GM23338 (cell line): Measurements from ENCODE around the gene SUPV3L1. TPM values are rescaled to one million over a fixed set of nuclear protein-coding genes. Genes with fewer than 3 reads are reported as not detected.
A peak's percentile ranks its signal among the peaks of the same experiment; 100 is the strongest.

ENCODE experiments used
- ATAC-seq: fragments of 200-7000 bp; cut with Tn5 transposase; 3 replicates; pipeline ENCODE4 v1.9.1; 2020
- DNase-seq: peaks from one replicate; pipeline ENCODE4 v3.0.0-alpha.2; 2015; ENCODE audit warnings: low spot score
- H2AFZ ChIP-seq: fragments of 200-600 bp; sonication (generic); 2 replicates; pipeline ENCODE4 v1.8.0; 2016; ENCODE audit warnings: antibody characterized with exemption, mild to moderate bottlenecking, moderate library complexity
- H3F3A ChIP-seq: fragments of 200-600 bp; sonication (generic); replicated peaks from 2 replicates; pipeline ENCODE4 v1.8.0; 2017; ENCODE audit warnings: antibody characterized with exemption, mixed run types, low read depth
- H3K27ac ChIP-seq: fragments of 200-600 bp; sonication (generic); 2 replicates; pipeline ENCODE4 v1.6.1; 2016; ENCODE audit warnings: low read depth
- H3K27me3 ChIP-seq: fragments of 200-600 bp; sonication (generic); 2 replicates; pipeline ENCODE4 v1.8.0; 2016; ENCODE audit warnings: mild to moderate bottlenecking, mixed run types, moderate library complexity; ENCODE audit not compliant: insufficient read depth
- H3K36me3 ChIP-seq: fragments of 200-600 bp; sonication (generic); 2 replicates; pipeline ENCODE4 v1.8.0; 2016; ENCODE audit warnings: mild to moderate bottlenecking; ENCODE audit not compliant: insufficient read depth
- H3K4me1 ChIP-seq: fragments of 200-600 bp; sonication (generic); 2 replicates; pipeline ENCODE4 v1.8.0; 2016; ENCODE audit warnings: mild to moderate bottlenecking, moderate library complexity; ENCODE audit not compliant: insufficient read depth
- H3K4me2 ChIP-seq: fragments of 200-600 bp; sonication (generic); 2 replicates; pipeline ENCODE4 v1.7.1; 2017; ENCODE audit warnings: mixed run types
- H3K4me3 ChIP-seq: fragments of 200-600 bp; sonication (generic); 2 replicates; pipeline ENCODE4 v1.6.1; 2016; ENCODE audit warnings: mixed run types
- H3K79me2 ChIP-seq: fragments of 200-600 bp; sonication (generic); replicated peaks from 2 replicates; pipeline ENCODE4 v1.8.0; 2017; ENCODE audit warnings: mild to moderate bottlenecking; ENCODE audit not compliant: insufficient read depth
- H3K9me2 ChIP-seq: fragments of 200-600 bp; sonication (generic); 2 replicates; pipeline ENCODE4 v1.8.0; 2017; ENCODE audit not compliant: insufficient read depth
- H4K20me1 ChIP-seq: fragments of 200-600 bp; sonication (generic); replicated peaks from 2 replicates; pipeline ENCODE4 v1.8.0; 2017; ENCODE audit warnings: mild to moderate bottlenecking; ENCODE audit not compliant: insufficient read depth
- H3K27ac Mint-ChIP-seq: 2 replicates; pipeline ENCODE4 v1.8.0; 2020; ENCODE audit warnings: inconsistent platforms, mild to moderate bottlenecking, moderate library complexity, mixed read lengths
- H3K27me3 Mint-ChIP-seq: 3 replicates; pipeline ENCODE4 v1.8.0; 2022; ENCODE audit warnings: low read depth, mild to moderate bottlenecking, moderate library complexity, mixed read lengths, inconsistent platforms; ENCODE audit not compliant: insufficient read depth, poor library complexity
- H3K36me3 Mint-ChIP-seq: 3 replicates; pipeline ENCODE4 v1.8.0; 2021; ENCODE audit warnings: low read depth, mild to moderate bottlenecking, inconsistent platforms, moderate library complexity, mixed read lengths
- H3K4me1 Mint-ChIP-seq: 3 replicates; pipeline ENCODE4 v1.8.0; 2020; ENCODE audit warnings: mild to moderate bottlenecking, inconsistent platforms, mixed read lengths
- H3K4me3 Mint-ChIP-seq: 3 replicates; pipeline ENCODE4 v1.8.0; 2021; ENCODE audit warnings: moderate library complexity, mild to moderate bottlenecking, inconsistent platforms, mixed read lengths
- H3K9me3 Mint-ChIP-seq: 3 replicates; pipeline ENCODE4 v1.8.0; 2020; ENCODE audit warnings: moderate library complexity, mild to moderate bottlenecking, inconsistent platforms, mixed read lengths
- CREB1 ChIP-seq: fragments of 250-450 bp; sonication (Bioruptor Pico); IDR thresholded peaks from 2 replicates; pipeline ENCODE4 v1.5.0; 2020; ENCODE audit warnings: low read depth, mild to moderate bottlenecking, moderate library complexity
- EZH2 ChIP-seq: fragments of 200-600 bp; sonication (generic); IDR thresholded peaks from one replicate; pipeline ENCODE4 v1.8.0; 2017; ENCODE audit warnings: antibody characterized with exemption, mild to moderate bottlenecking, low read depth; ENCODE audit not compliant: unreplicated experiment
- EZH2phosphoT487 ChIP-seq: fragments of 200-600 bp; sonication (generic); IDR thresholded peaks from one replicate; pipeline ENCODE4 v1.8.1; 2018; ENCODE audit warnings: antibody characterized with exemption; ENCODE audit not compliant: unreplicated experiment
- JUNB ChIP-seq: IDR thresholded peaks from one replicate; pipeline ENCODE4 v1.6.1; 2016; ENCODE audit warnings: antibody characterized with exemption; ENCODE audit not compliant: unreplicated experiment
- NANOG ChIP-seq: IDR thresholded peaks from 2 replicates; pipeline ENCODE4 v1.6.1; 2016; ENCODE audit warnings: antibody characterized with exemption, borderline replicate concordance
- POLR2AphosphoS5 ChIP-seq: IDR thresholded peaks from 2 replicates; pipeline ENCODE4 v1.6.1; 2016; ENCODE audit warnings: antibody characterized with exemption, low read depth
- STAT1 ChIP-seq: IDR thresholded peaks from one replicate; pipeline ENCODE4 v1.6.1; 2016; ENCODE audit warnings: antibody characterized with exemption; ENCODE audit not compliant: unreplicated experiment
- ZNF114 ChIP-seq: fragments of 250-450 bp; sonication (Bioruptor Pico); IDR thresholded peaks from 2 replicates; pipeline ENCODE4 v1.5.0; 2020; ENCODE audit warnings: mild to moderate bottlenecking, moderate library complexity
- ZNF331 ChIP-seq: fragments of 250-450 bp; sonication (Bioruptor Pico); IDR thresholded peaks from 2 replicates; pipeline ENCODE4 v1.5.0; 2020; ENCODE audit warnings: low read depth, mild to moderate bottlenecking, moderate library complexity
- polyA plus RNA-seq: library from polyadenylated mRNA; unstranded; fragments of >200 nt; fragmentation: Nextera tagmentation; extraction: Ambion mirVana; gene quantifications from 2 replicates; pipeline ENCODE4 v1.2.1, GENCODE V29; 2016
- total RNA-seq: library from RNA; depleted of rRNA; stranded (reverse); fragments of >200 nt; shearing (Covaris generic); gene quantifications from 2 replicates; pipeline ENCODE4 v1.2.3, GENCODE V29; 2014
- TF ChIP-seq, protein P1 (sequence below), 2 experiments: fragments of 200-600 bp in 1 of 2; sonication (generic) in 1 of 2; conservative IDR thresholded peaks; 2 replicates each; pipeline versions ENCODE4 v1.5.1 to v1.6.1; 2016 to 2017; ENCODE audit warnings: antibody characterized with exemption in 2 of 2, low read depth in 2 of 2, mild to moderate bottlenecking in 2 of 2, moderate library complexity in 1 of 2
- TF ChIP-seq, protein P2 (sequence below): IDR thresholded peaks from one replicate; pipeline ENCODE4 v1.6.1; 2018; ENCODE audit warnings: antibody characterized with exemption; ENCODE audit not compliant: unreplicated experiment

Gene SUPV3L1
- total and polyA plus RNA-seq, 2 experiments from 2014 or later, result 29.9 to 45.2 TPM

- Mint-ChIP-seq H3K27ac (no peak overlapping the region), H3K4me1 (peaks cover 29% of the 10 kb centered on the region), H3K4me3 (no peak overlapping the region), H3K36me3 (no peaks in the 10 kb centered on the region; the same call in 2 of the 3 replicates), H3K27me3 (peaks cover 10% of the 10 kb centered on the region), H3K9me3 (no peaks in the 10 kb centered on the region; the same call in 2 of the 3 replicates)
- Histone ChIP-seq H3K79me2 (no peaks in the 10 kb centered on the region), H3K9me2 (no peaks in the 10 kb centered on the region), H3K27ac (no peak overlapping the region), H3K4me1 (peaks cover 10% of the 10 kb centered on the region; the same call in 1 of the 2 replicates), H3K27me3 (no peaks in the 10 kb centered on the region), H3K4me2 (peak overlapping the region; percentile 39; the same call in 1 of the 2 replicates), H2AFZ (peak overlapping the region; percentile 91), H3F3A (no peaks in the 10 kb centered on the region), H4K20me1 (no peaks in the 10 kb centered on the region), H3K4me3 (no peak overlapping the region), H3K36me3 (no peaks in the 10 kb centered on the region)
- no peak for TF ChIP-seq ZNF331 (CRISPR knock-in tag)
- no peak for TF ChIP-seq EZH2phosphoT487
- TF ChIP-seq, protein P1, sequence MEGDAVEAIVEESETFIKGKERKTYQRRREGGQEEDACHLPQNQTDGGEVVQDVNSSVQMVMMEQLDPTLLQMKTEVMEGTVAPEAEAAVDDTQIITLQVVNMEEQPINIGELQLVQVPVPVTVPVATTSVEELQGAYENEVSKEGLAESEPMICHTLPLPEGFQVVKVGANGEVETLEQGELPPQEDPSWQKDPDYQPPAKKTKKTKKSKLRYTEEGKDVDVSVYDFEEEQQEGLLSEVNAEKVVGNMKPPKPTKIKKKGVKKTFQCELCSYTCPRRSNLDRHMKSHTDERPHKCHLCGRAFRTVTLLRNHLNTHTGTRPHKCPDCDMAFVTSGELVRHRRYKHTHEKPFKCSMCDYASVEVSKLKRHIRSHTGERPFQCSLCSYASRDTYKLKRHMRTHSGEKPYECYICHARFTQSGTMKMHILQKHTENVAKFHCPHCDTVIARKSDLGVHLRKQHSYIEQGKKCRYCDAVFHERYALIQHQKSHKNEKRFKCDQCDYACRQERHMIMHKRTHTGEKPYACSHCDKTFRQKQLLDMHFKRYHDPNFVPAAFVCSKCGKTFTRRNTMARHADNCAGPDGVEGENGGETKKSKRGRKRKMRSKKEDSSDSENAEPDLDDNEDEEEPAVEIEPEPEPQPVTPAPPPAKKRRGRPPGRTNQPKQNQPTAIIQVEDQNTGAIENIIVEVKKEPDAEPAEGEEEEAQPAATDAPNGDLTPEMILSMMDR (conservative IDR thresholded peaks at IDR 0.05; ENCODE audit: low read depth in 2 of 2), result peak; percentile 97 to 98
- DNase-seq (peak; percentile 92), ATAC-seq (peak; percentile 98)
Measured at GRCh38 chr10:69237528-69238159, 57.6 kb downstream of the SUPV3L1 start.

DNA sequence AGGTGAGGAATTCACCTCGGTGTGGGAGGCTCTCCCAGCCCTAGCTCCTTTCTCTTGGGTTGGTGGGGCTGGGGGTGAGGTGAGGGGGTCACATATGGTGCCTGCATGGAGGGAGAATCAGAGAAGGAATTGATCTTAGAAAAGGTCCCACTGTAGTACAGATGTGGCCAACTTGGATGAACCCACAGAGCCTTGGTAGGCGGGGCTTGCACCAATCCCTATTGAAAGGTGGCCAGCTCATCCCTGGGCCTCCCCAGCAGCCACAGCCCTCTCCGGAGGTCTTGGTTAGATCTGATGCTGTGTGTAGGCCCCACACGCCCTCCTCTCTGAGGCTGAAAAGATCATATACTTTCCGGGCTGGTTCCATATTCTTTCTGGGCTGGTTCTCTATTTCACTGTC lies 59.1 kb downstream of the SUPV3L1 start:
- H3K27ac ChIP-seq, result no peak overlapping the region
- H3K9me3 Mint-ChIP-seq, result no peaks in the 10 kb centered on the region; the same call in 2 of the 3 replicates
- H3K4me3 Mint-ChIP-seq, result no peak overlapping the region
- DNase-seq, result no peak
- ATAC-seq, result peak; percentile 24; the same call in 2 of the 3 replicates
- H3K27ac Mint-ChIP-seq, result no peak overlapping the region
- peak overlapping the region; percentile 74; the same call in 1 of the 2 replicates for H2AFZ ChIP-seq
- peaks cover 24% of the 10 kb centered on the region; the same call in 2 of the 3 replicates for H3K4me1 Mint-ChIP-seq
- H3K36me3 ChIP-seq, result no peaks in the 10 kb centered on the region
- H3K9me2 ChIP-seq, result no peaks in the 10 kb centered on the region
- H3K27me3 ChIP-seq, result no peaks in the 10 kb centered on the region
- H3K4me3 ChIP-seq, result no peak overlapping the region
- no peaks in the 10 kb centered on the region for H4K20me1 ChIP-seq
- no peaks in the 10 kb centered on the region for H3K79me2 ChIP-seq
- peaks cover 12% of the 10 kb centered on the region; the same call in 1 of the 2 replicates for H3K4me1 ChIP-seq
- H3K27me3 Mint-ChIP-seq, result peaks cover 11% of the 10 kb centered on the region
- H3K4me2 ChIP-seq, result no peak overlapping the region
- H3K36me3 Mint-ChIP-seq, result no peaks in the 10 kb centered on the region; the same call in 2 of the 3 replicates
- H3F3A ChIP-seq, result no peaks in the 10 kb centered on the region
- TF ChIP-seq, protein P2, sequence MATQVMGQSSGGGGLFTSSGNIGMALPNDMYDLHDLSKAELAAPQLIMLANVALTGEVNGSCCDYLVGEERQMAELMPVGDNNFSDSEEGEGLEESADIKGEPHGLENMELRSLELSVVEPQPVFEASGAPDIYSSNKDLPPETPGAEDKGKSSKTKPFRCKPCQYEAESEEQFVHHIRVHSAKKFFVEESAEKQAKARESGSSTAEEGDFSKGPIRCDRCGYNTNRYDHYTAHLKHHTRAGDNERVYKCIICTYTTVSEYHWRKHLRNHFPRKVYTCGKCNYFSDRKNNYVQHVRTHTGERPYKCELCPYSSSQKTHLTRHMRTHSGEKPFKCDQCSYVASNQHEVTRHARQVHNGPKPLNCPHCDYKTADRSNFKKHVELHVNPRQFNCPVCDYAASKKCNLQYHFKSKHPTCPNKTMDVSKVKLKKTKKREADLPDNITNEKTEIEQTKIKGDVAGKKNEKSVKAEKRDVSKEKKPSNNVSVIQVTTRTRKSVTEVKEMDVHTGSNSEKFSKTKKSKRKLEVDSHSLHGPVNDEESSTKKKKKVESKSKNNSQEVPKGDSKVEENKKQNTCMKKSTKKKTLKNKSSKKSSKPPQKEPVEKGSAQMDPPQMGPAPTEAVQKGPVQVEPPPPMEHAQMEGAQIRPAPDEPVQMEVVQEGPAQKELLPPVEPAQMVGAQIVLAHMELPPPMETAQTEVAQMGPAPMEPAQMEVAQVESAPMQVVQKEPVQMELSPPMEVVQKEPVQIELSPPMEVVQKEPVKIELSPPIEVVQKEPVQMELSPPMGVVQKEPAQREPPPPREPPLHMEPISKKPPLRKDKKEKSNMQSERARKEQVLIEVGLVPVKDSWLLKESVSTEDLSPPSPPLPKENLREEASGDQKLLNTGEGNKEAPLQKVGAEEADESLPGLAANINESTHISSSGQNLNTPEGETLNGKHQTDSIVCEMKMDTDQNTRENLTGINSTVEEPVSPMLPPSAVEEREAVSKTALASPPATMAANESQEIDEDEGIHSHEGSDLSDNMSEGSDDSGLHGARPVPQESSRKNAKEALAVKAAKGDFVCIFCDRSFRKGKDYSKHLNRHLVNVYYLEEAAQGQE, result no peak
- TF ChIP-seq EZH2phosphoT487 (no peak), EZH2 (no peak), NANOG (no peak), CREB1 (CRISPR knock-in tag) (no peak), POLR2AphosphoS5 (no peak), ZNF114 (CRISPR knock-in tag) (no peak), STAT1 (no peak), JUNB (no peak)
- TF ChIP-seq, protein P1 (conservative IDR thresholded peaks at IDR 0.05; ENCODE audit: low read depth in 2 of 2), result no peak
